ENCODE data around the gene TTBK2. TPM values are rescaled to one million over a fixed set of nuclear protein-coding genes. Genes with fewer than 3 reads are reported as not detected.

Gene TTBK2
- total and polyA plus RNA-seq, 4 donors: 1.0 to 6.4 (median 4.3) TPM

- H3K36me3 ChIP-seq (ENCODE audit: control insufficient read depth in 4 of 4, insufficient read depth in 3 of 4, low read depth in 1 of 4, low read length in 3 of 4): peaks cover 0 to 2% (median 0%) of the 10 kb centered on the region in 4 donors
- TF ChIP-seq YY1 (IDR thresholded peaks at IDR 0.05) (no peak), RXRA (IDR thresholded peaks at IDR 0.05) (no peak), FOXA1 (IDR thresholded peaks at IDR 0.05) (no peak), HNF4G (IDR thresholded peaks at IDR 0.05) (no peak), REST (IDR thresholded peaks at IDR 0.05) (no peak), MAX (IDR thresholded peaks at IDR 0.05) (no peak), EGR1 (IDR thresholded peaks at IDR 0.05; ENCODE audit: low read depth in 2 of 2) (no peak), CTCF (IDR thresholded peaks at IDR 0.05; ENCODE audit: low read depth, low read length, missing input control) (no peak), HNF4A (conservative IDR thresholded peaks at IDR 0.05) (no peak)
- no peak overlapping the region for H3K9ac ChIP-seq (ENCODE audit: low read depth in 1 of 2, low read length in 2 of 2)
- no peak for DNase-seq (ENCODE audit: low spot score)
- no peaks in the 10 kb centered on the region for H3K27me3 ChIP-seq (ENCODE audit: control insufficient read depth in 4 of 4, insufficient read depth in 4 of 4, low read length in 3 of 4)
- 93% methylated on average over 3 of the region's 3 CpGs for WGBS
- no peaks in the 10 kb centered on the region for H3K9me3 ChIP-seq (ENCODE audit: control insufficient read depth in 4 of 4, low read length in 3 of 4)
- no peaks in the 10 kb centered on the region for H3K4me1 ChIP-seq (ENCODE audit: control insufficient read depth in 4 of 4, insufficient read depth in 4 of 4, low read length in 3 of 4)
- H3K4me3 ChIP-seq (ENCODE audit: low read depth in 1 of 3, low read length in 3 of 3): no peak overlapping the region
- no peak overlapping the region for H3K27ac ChIP-seq (ENCODE audit: low read depth in 1 of 2, low read length in 2 of 2)
Measured at GRCh38 chr15:42820811-42821210, 99.8 kb downstream of the TTBK2 start.

- Histone ChIP-seq H3K9me3 (ENCODE audit: control insufficient read depth in 4 of 4, low read length in 3 of 4) (no peaks in the 10 kb centered on the region), H3K4me3 (ENCODE audit: low read depth in 1 of 3, low read length in 3 of 3) (no peak overlapping the region), H3K4me1 (ENCODE audit: control insufficient read depth in 4 of 4, insufficient read depth in 4 of 4, low read length in 3 of 4) (no peaks in the 10 kb centered on the region), H3K27me3 (ENCODE audit: control insufficient read depth in 4 of 4, insufficient read depth in 4 of 4, low read length in 3 of 4) (no peaks in the 10 kb centered on the region), H3K9ac (ENCODE audit: low read depth in 1 of 2, low read length in 2 of 2) (no peak overlapping the region), H3K36me3 (ENCODE audit: control insufficient read depth in 4 of 4, insufficient read depth in 3 of 4, low read depth in 1 of 4, low read length in 3 of 4) (peaks cover 0 to 2% (median 0%) of the 10 kb centered on the region in 4 donors), H3K27ac (ENCODE audit: low read depth in 1 of 2, low read length in 2 of 2) (no peak overlapping the region)
- TF ChIP-seq FOXA1 (IDR thresholded peaks at IDR 0.05) (no peak), JUND (IDR thresholded peaks at IDR 0.05) (no peak), GABPA (IDR thresholded peaks at IDR 0.05 in 1 of 2, conservative IDR thresholded peaks at IDR 0.05 in 1 of 2) (no peak), RAD21 (IDR thresholded peaks at IDR 0.05) (no peak), SP1 (IDR thresholded peaks at IDR 0.05) (no peak), ZBTB33 (IDR thresholded peaks at IDR 0.05) (no peak), CTCF (IDR thresholded peaks at IDR 0.05; ENCODE audit: low read depth, low read length, missing input control) (no peak), MAX (IDR thresholded peaks at IDR 0.05) (no peak)
- WGBS: 81% methylated on average over 1 of the region's 1 CpG
- no peak for DNase-seq (ENCODE audit: low spot score)
Measured at GRCh38 chr15:42819786-42820185, 100.8 kb downstream of the TTBK2 start.

Measured in liver (tissue), 9 donors.